Measurements from ENCODE around the gene CLGN. TPM values are rescaled to one million over a fixed set of nuclear protein-coding genes. Genes with fewer than 3 reads are reported as not detected.

CLGN gene
- polyA plus RNA-seq, 4 donors: 0.38 to 0.88 TPM; not detected in 2

DNA sequence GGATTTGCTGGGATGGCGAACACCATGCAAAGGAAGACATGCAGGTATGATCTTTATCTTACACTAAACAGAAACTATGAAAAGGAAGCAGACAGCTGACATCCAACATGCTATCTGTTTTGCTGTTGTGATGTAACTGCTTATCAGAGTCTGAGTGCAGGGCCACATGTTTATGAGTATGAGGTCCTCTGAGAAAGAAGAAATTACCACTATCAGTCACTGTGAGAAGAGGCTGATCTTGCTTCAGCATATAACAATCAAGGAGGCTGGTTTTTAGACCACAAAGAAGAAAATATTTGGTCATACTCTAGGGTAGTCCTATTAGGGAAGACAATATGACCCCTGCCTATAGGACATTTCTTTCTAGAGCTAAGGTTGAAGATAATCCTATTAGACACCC lies 18.5 kb downstream of the CLGN start:
- Histone ChIP-seq H3K27me3 (ENCODE audit: control insufficient read depth in 3 of 3, insufficient read depth in 3 of 3, low read length in 3 of 3) (no peaks in the 10 kb centered on the region), H3K36me3 (ENCODE audit: control insufficient read depth in 3 of 3, insufficient read depth in 2 of 3, low read depth in 1 of 3, low read length in 3 of 3) (no peaks in the 10 kb centered on the region), H3K4me1 (ENCODE audit: control insufficient read depth in 3 of 3, insufficient read depth in 2 of 3, low read depth in 1 of 3, low read length in 2 of 3) (no peaks in the 10 kb centered on the region), H3K4me3 (ENCODE audit: low read depth in 1 of 3, low read length in 3 of 3) (no peak overlapping the region), H3K9me3 (ENCODE audit: control insufficient read depth in 2 of 2, insufficient read depth in 1 of 2, low read depth in 1 of 2, low read length in 1 of 2) (no peaks in the 10 kb centered on the region), H3K27ac (ENCODE audit: low read depth in 1 of 3, low read length in 2 of 3) (no peak overlapping the region)
- FAIRE-seq: no peak
- DNase-seq: peak in 1 of 2 donors; percentile 2
- 75 to 86% (median 82%) methylated on average over 1 of the region's 1 CpG for WGBS, 3 donors

DNA sequence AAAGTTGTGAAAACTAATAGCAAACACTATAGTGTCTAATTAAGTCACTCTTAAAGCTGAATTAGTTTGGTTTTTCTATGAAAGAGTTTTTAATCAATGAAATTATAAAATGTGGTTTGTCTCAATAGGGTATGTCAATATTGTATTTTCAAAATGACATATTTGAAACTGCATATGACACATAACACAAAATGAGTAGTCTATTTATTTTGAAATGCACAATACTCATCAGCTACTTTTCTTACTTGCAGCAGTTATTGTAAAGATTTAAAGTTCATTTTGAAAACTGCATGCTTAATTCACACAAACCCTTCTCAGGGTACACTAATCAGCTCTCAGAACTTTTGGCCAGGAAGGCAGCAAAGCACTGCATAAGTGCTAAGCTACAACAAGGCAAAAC lies 21.2 kb downstream of the CLGN start:
- Histone ChIP-seq H3K9me3 (ENCODE audit: control insufficient read depth in 2 of 2, insufficient read depth in 1 of 2, low read depth in 1 of 2, low read length in 1 of 2) (no peaks in the 10 kb centered on the region), H3K27ac (ENCODE audit: low read depth in 1 of 3, low read length in 2 of 3) (no peak overlapping the region), H3K27me3 (ENCODE audit: control insufficient read depth in 3 of 3, insufficient read depth in 3 of 3, low read length in 3 of 3) (no peaks in the 10 kb centered on the region), H3K36me3 (ENCODE audit: control insufficient read depth in 3 of 3, insufficient read depth in 2 of 3, low read depth in 1 of 3, low read length in 3 of 3) (no peaks in the 10 kb centered on the region), H3K4me1 (ENCODE audit: control insufficient read depth in 3 of 3, insufficient read depth in 2 of 3, low read depth in 1 of 3, low read length in 2 of 3) (no peaks in the 10 kb centered on the region), H3K4me3 (ENCODE audit: low read depth in 1 of 3, low read length in 3 of 3) (no peak overlapping the region)
- DNase-seq: no peak
- FAIRE-seq: no peak

DNA sequence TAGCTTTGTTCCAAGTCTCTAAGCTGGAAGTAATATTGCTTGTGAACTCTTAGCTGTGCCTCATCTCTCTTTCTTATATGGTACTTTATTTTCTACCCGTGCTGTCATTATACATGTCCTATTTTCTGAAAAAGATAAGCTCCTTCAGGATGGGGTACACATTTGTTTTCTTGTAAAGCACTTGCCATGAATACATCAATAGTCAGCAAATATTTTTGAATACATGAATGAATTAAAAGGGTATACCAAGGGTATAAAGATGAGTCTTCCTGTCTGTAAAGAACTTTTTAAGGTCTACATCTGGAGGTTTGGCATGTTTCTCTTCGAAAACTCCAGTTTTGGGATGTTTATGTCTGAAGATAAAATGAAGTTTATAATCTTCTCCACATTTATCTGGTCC lies 27.3 kb downstream of the CLGN start:
- Histone ChIP-seq H3K9me3 (ENCODE audit: control insufficient read depth in 2 of 2, insufficient read depth in 1 of 2, low read depth in 1 of 2, low read length in 1 of 2) (no peaks in the 10 kb centered on the region), H3K27me3 (ENCODE audit: control insufficient read depth in 3 of 3, insufficient read depth in 3 of 3, low read length in 3 of 3) (no peaks in the 10 kb centered on the region), H3K4me1 (ENCODE audit: control insufficient read depth in 3 of 3, insufficient read depth in 2 of 3, low read depth in 1 of 3, low read length in 2 of 3) (no peaks in the 10 kb centered on the region), H3K36me3 (ENCODE audit: control insufficient read depth in 3 of 3, insufficient read depth in 2 of 3, low read depth in 1 of 3, low read length in 3 of 3) (no peaks in the 10 kb centered on the region), H3K27ac (ENCODE audit: low read depth in 1 of 3, low read length in 2 of 3) (no peak overlapping the region), H3K4me3 (ENCODE audit: low read depth in 1 of 3, low read length in 3 of 3) (no peak overlapping the region)
- DNase-seq: no peak
- 75 to 83% (median 81%) methylated on average over 2 of the region's 2 CpGs for WGBS, 3 donors
- FAIRE-seq: no peak

DNA sequence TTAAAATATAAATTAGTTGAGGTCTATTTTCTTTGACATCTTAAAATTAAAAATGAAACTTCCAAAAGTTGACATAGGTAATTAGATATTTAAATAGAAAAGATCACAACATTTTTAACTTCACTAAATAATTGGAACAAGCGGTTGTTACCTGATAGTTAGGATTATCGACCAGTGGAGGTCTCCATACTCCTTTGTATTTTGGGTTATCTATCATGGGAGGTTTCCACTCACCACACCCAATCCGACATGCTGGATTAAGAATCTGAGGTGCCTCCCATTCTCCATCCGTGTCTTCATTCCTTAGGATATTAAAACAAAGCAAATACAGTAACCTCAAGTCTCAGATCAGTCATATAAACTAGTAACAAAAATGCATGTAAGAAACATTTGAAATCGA lies 31.8 kb downstream of the CLGN start:
- H3K27me3 ChIP-seq (ENCODE audit: control insufficient read depth in 3 of 3, insufficient read depth in 3 of 3, low read length in 3 of 3): no peaks in the 10 kb centered on the region
- H3K4me1 ChIP-seq (ENCODE audit: control insufficient read depth in 3 of 3, insufficient read depth in 2 of 3, low read depth in 1 of 3, low read length in 2 of 3): no peaks in the 10 kb centered on the region
- DNase-seq: no peak
- H3K4me3 ChIP-seq (ENCODE audit: low read depth in 1 of 3, low read length in 3 of 3): no peak overlapping the region
- no peak overlapping the region for H3K27ac ChIP-seq (ENCODE audit: low read depth in 1 of 3, low read length in 2 of 3)
- no peaks in the 10 kb centered on the region for H3K36me3 ChIP-seq (ENCODE audit: control insufficient read depth in 3 of 3, insufficient read depth in 2 of 3, low read depth in 1 of 3, low read length in 3 of 3)
- H3K9me3 ChIP-seq (ENCODE audit: control insufficient read depth in 2 of 2, insufficient read depth in 1 of 2, low read depth in 1 of 2, low read length in 1 of 2): no peaks in the 10 kb centered on the region
- no peak for FAIRE-seq
- WGBS, 3 donors: 64 to 74% (median 65%) methylated on average over 5 of the region's 5 CpGs

DNA sequence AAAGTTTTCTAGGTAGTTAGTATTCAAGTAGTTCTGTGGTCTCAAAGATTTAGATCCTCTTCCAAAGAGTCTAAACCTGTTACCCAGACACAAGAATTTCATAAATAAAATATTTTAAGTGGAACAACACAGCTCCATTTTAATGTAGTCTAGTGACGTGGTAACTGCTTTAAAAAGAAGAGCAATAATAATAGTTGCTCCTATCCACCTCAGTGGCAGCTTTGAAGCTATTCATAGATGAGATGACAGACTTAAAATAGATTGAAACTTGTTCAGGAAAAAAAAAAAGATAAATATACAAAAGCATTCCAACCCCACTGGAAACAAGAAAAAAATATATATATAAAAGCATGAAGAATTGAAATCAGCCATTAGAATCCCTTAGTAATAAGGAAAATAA lies 39.4 kb downstream of the CLGN start:
- no peak overlapping the region for H3K4me3 ChIP-seq (ENCODE audit: low read depth in 1 of 3, low read length in 3 of 3)
- FAIRE-seq: no peak
- 85 to 91% (median 87%) methylated on average over 1 of the region's 1 CpG for WGBS, 3 donors
- no peak for DNase-seq
- H3K36me3 ChIP-seq (ENCODE audit: control insufficient read depth in 3 of 3, insufficient read depth in 2 of 3, low read depth in 1 of 3, low read length in 3 of 3): no peaks in the 10 kb centered on the region
- H3K27ac ChIP-seq (ENCODE audit: low read depth in 1 of 3, low read length in 2 of 3): no peak overlapping the region
- no peaks in the 10 kb centered on the region for H3K9me3 ChIP-seq (ENCODE audit: control insufficient read depth in 2 of 2, insufficient read depth in 1 of 2, low read depth in 1 of 2, low read length in 1 of 2)
- no peaks in the 10 kb centered on the region for H3K4me1 ChIP-seq (ENCODE audit: control insufficient read depth in 3 of 3, insufficient read depth in 2 of 3, low read depth in 1 of 3, low read length in 2 of 3)
- H3K27me3 ChIP-seq (ENCODE audit: control insufficient read depth in 3 of 3, insufficient read depth in 3 of 3, low read length in 3 of 3): no peaks in the 10 kb centered on the region

DNA sequence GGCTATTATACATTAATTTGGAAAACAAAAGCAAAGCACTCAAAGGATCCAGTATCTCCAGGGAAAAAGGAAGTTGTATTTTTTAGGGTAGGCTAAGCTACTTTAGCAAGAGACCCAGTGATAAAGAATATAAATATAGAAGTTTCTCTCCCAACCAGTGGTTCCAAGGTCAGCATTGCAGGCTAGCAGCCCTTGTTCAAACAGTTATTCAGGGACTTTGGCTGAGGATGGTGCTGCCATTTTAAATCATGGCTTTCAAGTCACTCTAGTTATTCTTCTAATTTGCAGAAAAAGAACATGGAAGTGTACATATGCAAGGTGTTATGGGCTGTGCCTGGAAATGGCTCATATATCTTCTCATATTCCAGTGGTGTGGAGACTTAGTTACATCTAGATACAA lies 44.7 kb downstream of the CLGN start:
- Histone ChIP-seq H3K27ac (ENCODE audit: low read depth in 1 of 3, low read length in 2 of 3) (no peak overlapping the region), H3K9me3 (ENCODE audit: control insufficient read depth in 2 of 2, insufficient read depth in 1 of 2, low read depth in 1 of 2, low read length in 1 of 2) (no peaks in the 10 kb centered on the region), H3K27me3 (ENCODE audit: control insufficient read depth in 3 of 3, insufficient read depth in 3 of 3, low read length in 3 of 3) (no peaks in the 10 kb centered on the region), H3K4me3 (ENCODE audit: low read depth in 1 of 3, low read length in 3 of 3) (no peak overlapping the region), H3K4me1 (ENCODE audit: control insufficient read depth in 3 of 3, insufficient read depth in 2 of 3, low read depth in 1 of 3, low read length in 2 of 3) (no peaks in the 10 kb centered on the region), H3K36me3 (ENCODE audit: control insufficient read depth in 3 of 3, insufficient read depth in 2 of 3, low read depth in 1 of 3, low read length in 3 of 3) (peaks cover 0 to 5% (median 0%) of the 10 kb centered on the region in 3 donors)
- FAIRE-seq (no peak), DNase-seq (no peak)

DNA sequence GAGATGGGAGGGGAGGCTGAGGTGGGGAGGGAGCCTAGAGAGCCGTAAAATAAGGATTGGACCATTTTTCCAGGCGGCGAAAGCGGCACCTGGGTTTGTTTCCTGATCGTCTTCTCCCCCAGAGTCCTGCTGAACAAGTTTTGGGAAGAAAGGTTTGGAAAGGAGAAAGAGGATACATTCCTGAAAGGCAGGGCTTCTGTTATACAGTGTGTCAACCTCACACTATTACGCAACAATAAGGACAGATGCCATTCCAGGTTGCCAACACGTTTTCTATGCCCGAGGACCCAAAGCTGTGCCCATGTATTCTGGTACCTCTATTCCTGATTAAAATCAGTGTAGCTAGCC lies 53.3 kb downstream of the CLGN start:
- Histone ChIP-seq H3K27me3 (ENCODE audit: control insufficient read depth in 3 of 3, insufficient read depth in 3 of 3, low read length in 3 of 3) (no peaks in the 10 kb centered on the region), H3K9me3 (ENCODE audit: control insufficient read depth in 2 of 2, insufficient read depth in 1 of 2, low read depth in 1 of 2, low read length in 1 of 2) (no peaks in the 10 kb centered on the region), H3K4me3 (ENCODE audit: low read depth in 1 of 3, low read length in 3 of 3) (peak overlapping the region; percentile 67 to 90 (median 81)), H3K27ac (ENCODE audit: low read depth in 1 of 3, low read length in 2 of 3) (peak overlapping the region; percentile 75 to 86 (median 84)), H3K4me1 (ENCODE audit: control insufficient read depth in 3 of 3, insufficient read depth in 2 of 3, low read depth in 1 of 3, low read length in 2 of 3) (peaks cover 3 to 6% (median 3%) of the 10 kb centered on the region in 3 donors), H3K36me3 (ENCODE audit: control insufficient read depth in 3 of 3, insufficient read depth in 2 of 3, low read depth in 1 of 3, low read length in 3 of 3) (no peaks in the 10 kb centered on the region)
- 4 to 11% (median 9%) methylated on average over 8 of the region's 8 CpGs for WGBS, 3 donors
- DNase-seq (peak in 1 of 2 donors; percentile 25), FAIRE-seq (no peak)

DNA sequence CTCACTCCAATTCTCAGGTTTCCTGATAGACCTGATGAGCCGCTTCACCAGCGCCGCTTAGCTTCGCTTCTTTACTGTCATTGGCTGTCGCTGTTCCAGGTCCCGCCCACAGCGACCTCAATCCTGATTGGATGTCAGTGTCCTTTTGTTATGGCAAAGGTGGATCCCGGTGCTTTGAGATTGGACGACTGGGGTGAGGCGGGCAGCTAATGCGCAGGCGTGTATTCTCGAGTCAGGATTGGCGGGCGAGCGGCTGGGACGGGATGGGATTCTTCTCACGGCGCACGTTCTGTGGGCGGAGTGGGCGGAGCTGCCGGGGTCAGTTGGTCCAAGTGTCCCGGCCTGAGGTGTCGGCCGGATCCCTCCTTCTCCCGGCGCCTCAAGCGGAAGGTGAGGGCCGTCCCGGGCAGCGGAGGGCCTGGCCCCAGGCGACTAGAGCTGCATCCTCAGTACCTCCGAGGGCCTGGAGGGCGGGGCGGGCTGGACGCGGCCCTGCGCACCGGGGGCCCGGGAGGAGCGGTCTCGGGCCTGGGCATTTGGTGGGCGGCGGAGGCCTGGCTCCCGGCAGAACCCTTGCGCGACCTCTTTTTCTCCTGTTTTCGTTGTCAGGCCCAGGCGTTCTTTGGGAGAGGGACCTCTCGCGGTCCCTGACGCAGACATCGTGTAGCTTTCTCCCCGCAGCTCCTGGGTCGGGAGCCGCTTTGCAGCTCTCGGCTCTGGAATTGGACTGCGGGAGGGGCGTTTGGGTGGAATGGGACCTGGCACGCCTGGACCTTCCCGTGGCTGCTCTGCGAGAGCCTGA lies 53.9 kb downstream of the CLGN start, which contains the start of gene SCOC:
SCOC (plus strand) TSS at position 319 of the 802 bp plus-strand sequence. CDS start 5,525 bp downstream, outside the sequence.
- no peaks in the 10 kb centered on the region for H3K9me3 ChIP-seq (ENCODE audit: control insufficient read depth in 2 of 2, insufficient read depth in 1 of 2, low read depth in 1 of 2, low read length in 1 of 2)
- peak within 1 kb of the TSS; percentile 76 to 86 (median 84) for H3K27ac ChIP-seq (ENCODE audit: low read depth in 1 of 3, low read length in 2 of 3)
- 0 to 1% (median 0%) methylated on average over 43 to 63 of the region's 63 CpGs for WGBS, 3 donors
- no peaks in the 10 kb centered on the region for H3K27me3 ChIP-seq (ENCODE audit: control insufficient read depth in 3 of 3, insufficient read depth in 3 of 3, low read length in 3 of 3)
- peak within 1 kb of the TSS; percentile 67 to 90 (median 81) for H3K4me3 ChIP-seq (ENCODE audit: low read depth in 1 of 3, low read length in 3 of 3)
- DNase-seq (peak; percentile 99 to 100), FAIRE-seq (peak; percentile 98)
- H3K36me3 ChIP-seq (ENCODE audit: control insufficient read depth in 3 of 3, insufficient read depth in 2 of 3, low read depth in 1 of 3, low read length in 3 of 3): no peaks in the 10 kb centered on the region
- H3K4me1 ChIP-seq (ENCODE audit: control insufficient read depth in 3 of 3, insufficient read depth in 2 of 3, low read depth in 1 of 3, low read length in 2 of 3): peaks cover 3 to 6% (median 3%) of the 10 kb centered on the region in 3 donors

All from small intestine (tissue), 7 donors.